ENCODE measurements around the gene SERPING1. TPM values are rescaled to one million over a fixed set of nuclear protein-coding genes. Genes with fewer than 3 reads are reported as not detected.
A peak's percentile ranks its signal among the peaks of the same experiment; 100 is the strongest.

Gene SERPING1
- total RNA-seq, 1 donor from 2014 or later: 347 TPM

DNA sequence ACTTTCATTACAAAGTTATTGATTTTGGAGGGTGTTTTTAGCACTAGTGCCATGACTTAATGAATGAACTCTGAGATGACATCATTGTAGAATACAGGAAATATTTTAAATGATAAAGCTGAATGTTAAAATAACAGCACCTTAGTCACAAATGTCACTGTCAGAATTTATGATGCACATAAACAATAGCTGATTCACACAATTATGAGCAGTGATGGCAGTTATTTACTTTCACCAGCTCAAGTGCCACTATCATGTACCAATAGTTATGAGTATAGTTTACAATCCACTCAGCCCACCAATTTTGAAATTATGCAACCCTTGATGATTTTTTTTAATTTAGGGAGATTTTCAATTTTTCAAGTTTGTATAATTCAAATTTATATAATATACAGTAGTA, 23.0 kb downstream of the SERPING1 start:
- Mint-ChIP-seq H3K9me3 (ENCODE audit: unreplicated experiment) (peaks cover 6% of the 10 kb centered on the region), H3K27ac (ENCODE audit: unreplicated experiment) (no peak overlapping the region), H3K27me3 (ENCODE audit: unreplicated experiment) (peaks cover 6% of the 10 kb centered on the region), H3K4me3 (ENCODE audit: unreplicated experiment) (no peak overlapping the region), H3K4me1 (ENCODE audit: unreplicated experiment) (no peaks in the 10 kb centered on the region), H3K36me3 (ENCODE audit: low read depth, unreplicated experiment) (peaks cover 44% of the 10 kb centered on the region)
- DNase-seq (ENCODE audit: low spot score): no peak
- no peak for TF ChIP-seq CTCF (IDR thresholded peaks at IDR 0.05; ENCODE audit: unreplicated experiment)

- peaks cover 6% of the 10 kb centered on the region for H3K9me3 Mint-ChIP-seq (ENCODE audit: unreplicated experiment)
- H3K27me3 Mint-ChIP-seq (ENCODE audit: unreplicated experiment): peaks cover 6% of the 10 kb centered on the region
- DNase-seq (ENCODE audit: low spot score): no peak
- H3K4me3 Mint-ChIP-seq (ENCODE audit: unreplicated experiment): peak overlapping the region; percentile 3
- no peak for TF ChIP-seq CTCF (IDR thresholded peaks at IDR 0.05; ENCODE audit: unreplicated experiment)
- H3K4me1 Mint-ChIP-seq (ENCODE audit: unreplicated experiment): no peaks in the 10 kb centered on the region
- H3K36me3 Mint-ChIP-seq (ENCODE audit: low read depth, unreplicated experiment): peaks cover 35% of the 10 kb centered on the region
- no peak overlapping the region for H3K27ac Mint-ChIP-seq (ENCODE audit: unreplicated experiment)
Measured at GRCh38 chr11:57622263-57622662, 24.8 kb downstream of the SERPING1 start.

- TF ChIP-seq CTCF (IDR thresholded peaks at IDR 0.05; ENCODE audit: unreplicated experiment): no peak
- H3K9me3 Mint-ChIP-seq (ENCODE audit: unreplicated experiment): peaks cover 6% of the 10 kb centered on the region
- no peak for DNase-seq (ENCODE audit: low spot score)
- no peak overlapping the region for H3K27ac Mint-ChIP-seq (ENCODE audit: unreplicated experiment)
- no peak overlapping the region for H3K4me3 Mint-ChIP-seq (ENCODE audit: unreplicated experiment)
- H3K4me1 Mint-ChIP-seq (ENCODE audit: unreplicated experiment): no peaks in the 10 kb centered on the region
- peaks cover 6% of the 10 kb centered on the region for H3K27me3 Mint-ChIP-seq (ENCODE audit: unreplicated experiment)
- peaks cover 29% of the 10 kb centered on the region for H3K36me3 Mint-ChIP-seq (ENCODE audit: low read depth, unreplicated experiment)
Measured at GRCh38 chr11:57624864-57625263, 27.4 kb downstream of the SERPING1 start.

DNA sequence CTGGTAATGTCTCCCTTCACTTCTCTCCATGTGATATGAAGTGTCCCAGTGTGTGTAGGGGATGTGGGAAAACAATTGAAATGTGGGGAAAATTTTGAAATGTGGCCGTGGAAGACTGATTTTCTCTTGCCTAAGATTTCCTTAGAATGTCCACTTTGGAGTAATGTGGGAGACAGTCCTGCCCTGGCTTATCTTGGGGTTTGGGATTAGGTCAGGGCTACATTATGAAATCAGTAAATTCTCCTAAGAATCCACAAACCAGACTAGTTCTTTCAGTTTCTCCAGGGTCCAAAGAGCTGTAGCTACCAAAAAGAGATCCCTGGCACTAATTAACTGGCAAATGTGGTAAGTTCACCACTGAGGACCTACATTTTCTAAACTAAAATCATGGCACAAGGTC, 29.4 kb downstream of the SERPING1 start:
- no peak overlapping the region for H3K4me3 Mint-ChIP-seq (ENCODE audit: unreplicated experiment)
- no peak for DNase-seq (ENCODE audit: low spot score)
- H3K4me1 Mint-ChIP-seq (ENCODE audit: unreplicated experiment): no peaks in the 10 kb centered on the region
- H3K27me3 Mint-ChIP-seq (ENCODE audit: unreplicated experiment): peaks cover 9% of the 10 kb centered on the region
- TF ChIP-seq CTCF (IDR thresholded peaks at IDR 0.05; ENCODE audit: unreplicated experiment): no peak
- peaks cover 17% of the 10 kb centered on the region for H3K36me3 Mint-ChIP-seq (ENCODE audit: low read depth, unreplicated experiment)
- H3K27ac Mint-ChIP-seq (ENCODE audit: unreplicated experiment): no peak overlapping the region
- peaks cover 6% of the 10 kb centered on the region for H3K9me3 Mint-ChIP-seq (ENCODE audit: unreplicated experiment)

GRCh38 chr11:57630171-57630570, 32.7 kb downstream of the SERPING1 start:
- no peak for DNase-seq (ENCODE audit: low spot score)
- Mint-ChIP-seq H3K27ac (ENCODE audit: unreplicated experiment) (no peak overlapping the region), H3K36me3 (ENCODE audit: low read depth, unreplicated experiment) (peaks cover 3% of the 10 kb centered on the region), H3K27me3 (ENCODE audit: unreplicated experiment) (peaks cover 7% of the 10 kb centered on the region), H3K4me3 (ENCODE audit: unreplicated experiment) (no peak overlapping the region), H3K4me1 (ENCODE audit: unreplicated experiment) (peaks cover 10% of the 10 kb centered on the region), H3K9me3 (ENCODE audit: unreplicated experiment) (no peaks in the 10 kb centered on the region)
- TF ChIP-seq CTCF (IDR thresholded peaks at IDR 0.05; ENCODE audit: unreplicated experiment): no peak

All from endothelial cell (in vitro differentiated cells).